H54 (cell line): Measurements from ENCODE around the gene SMIM24.
"Not testable (repeated sequence)": the region's sequence is repeated elsewhere in the genome, so short reads cannot be mapped to it uniquely, and the experiment has no call there.

ENCODE experiments used
- DNase-seq: peaks from one replicate; pipeline ENCODE4 v3.0.0; 2011; ENCODE audit warnings: low spot score, mixed read lengths; ENCODE audit not compliant: insufficient read length
- FAIRE-seq: peaks from 3 replicates; lab custom pipeline; 2011; peaks lifted over from hg19 to GRCh38; lab: Jason Lieb, UNC
- POLR2A ChIP-seq: IDR thresholded peaks from 2 replicates; pipeline ENCODE4 v1.6.1; 2011; ENCODE audit warnings: low read depth, mild to moderate bottlenecking, low read length

SMIM24 gene

DNA sequence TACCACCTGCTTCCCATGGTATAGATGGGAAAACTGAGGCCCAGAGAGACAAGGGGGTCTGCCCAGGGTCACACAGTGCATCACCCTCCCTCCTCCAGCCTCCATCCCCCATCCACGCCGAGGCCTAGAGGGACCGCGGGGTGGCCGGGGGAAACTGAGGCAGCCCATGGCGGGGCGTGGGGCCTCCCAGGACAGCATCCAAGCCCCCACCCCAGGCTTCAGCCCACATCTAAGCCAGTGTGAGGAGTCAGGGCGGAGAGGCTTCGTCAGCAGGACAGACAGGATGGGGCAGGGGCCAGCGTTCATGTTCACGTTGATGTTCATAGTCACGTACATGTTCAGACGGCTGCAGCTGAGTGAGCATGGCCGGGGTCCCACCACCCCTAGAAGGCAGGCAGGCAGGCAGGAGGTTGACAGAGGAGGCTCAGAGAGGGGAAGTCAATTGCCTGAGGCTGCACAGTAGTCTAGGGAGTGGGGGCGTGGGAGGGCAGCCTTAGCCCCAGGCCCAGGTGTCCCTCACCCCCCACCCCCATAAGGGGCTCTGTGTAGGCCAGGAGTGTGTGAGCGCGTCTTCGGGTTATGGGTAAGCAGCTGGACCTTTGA is 23.3 kb downstream of the SMIM24 start:
- FAIRE-seq: no peak
- TF ChIP-seq POLR2A: no peak
- DNase-seq: no peak

DNA sequence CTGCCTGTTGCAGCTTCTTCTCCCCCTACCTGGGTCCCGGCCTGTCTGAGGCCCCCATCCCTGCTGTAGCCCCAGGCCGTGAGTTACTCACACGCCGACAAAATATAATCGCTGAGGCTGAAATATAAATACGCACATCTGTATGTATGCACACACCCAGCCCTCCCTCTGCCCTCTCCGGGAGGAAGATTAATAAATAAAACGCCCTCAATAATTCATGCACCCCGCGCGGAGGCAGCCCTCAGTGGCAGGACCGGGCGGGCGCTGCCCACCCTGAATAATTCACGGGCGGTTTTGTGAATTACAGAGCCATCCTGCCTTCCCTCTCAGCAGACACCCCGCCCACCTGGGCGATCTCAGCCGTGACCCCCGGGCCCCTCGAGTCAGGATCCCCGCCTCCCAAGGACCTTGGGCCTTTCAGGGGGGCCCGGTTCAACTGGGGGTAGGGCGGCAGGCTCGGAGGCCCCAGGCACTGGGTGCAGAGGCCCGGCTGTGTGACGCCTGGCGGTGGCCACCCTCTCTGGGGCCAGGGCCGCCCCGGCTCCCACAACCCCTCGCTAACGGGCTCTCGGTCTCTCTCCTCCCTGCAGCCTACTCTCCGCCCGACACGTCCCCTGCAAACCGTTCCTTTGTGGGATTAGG is 24.2 kb downstream of the SMIM24 start:
- TF ChIP-seq POLR2A: no peak
- FAIRE-seq (no peak), DNase-seq (no peak)

DNA sequence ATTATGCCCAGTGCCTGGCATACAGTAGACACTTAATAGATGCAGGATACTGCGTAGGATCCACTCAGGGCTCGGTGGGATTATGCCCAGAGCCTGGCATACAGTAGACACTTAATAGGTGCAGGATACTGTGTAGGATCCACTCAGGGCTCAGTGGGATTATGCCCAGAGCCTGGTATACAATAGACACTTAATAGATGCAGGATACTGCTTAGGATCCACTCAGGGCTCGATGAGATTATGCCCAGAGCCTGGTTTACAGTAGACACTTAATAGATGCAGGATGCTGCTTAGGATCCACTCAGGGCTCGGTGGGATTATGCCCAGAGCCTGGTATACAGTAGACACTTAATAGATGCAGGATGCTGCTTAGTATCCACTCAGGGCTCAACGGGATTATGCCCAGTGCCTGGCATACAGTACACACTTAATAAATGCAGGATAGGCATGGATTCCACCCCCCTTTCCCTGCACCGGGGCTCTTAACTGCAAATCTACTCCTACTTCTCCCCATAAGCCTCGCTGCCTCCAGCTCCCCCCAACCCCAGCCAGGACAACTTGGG is 24.9 kb downstream of the SMIM24 start:
- DNase-seq (no peak), FAIRE-seq (no peak)
- no peak for TF ChIP-seq POLR2A

DNA sequence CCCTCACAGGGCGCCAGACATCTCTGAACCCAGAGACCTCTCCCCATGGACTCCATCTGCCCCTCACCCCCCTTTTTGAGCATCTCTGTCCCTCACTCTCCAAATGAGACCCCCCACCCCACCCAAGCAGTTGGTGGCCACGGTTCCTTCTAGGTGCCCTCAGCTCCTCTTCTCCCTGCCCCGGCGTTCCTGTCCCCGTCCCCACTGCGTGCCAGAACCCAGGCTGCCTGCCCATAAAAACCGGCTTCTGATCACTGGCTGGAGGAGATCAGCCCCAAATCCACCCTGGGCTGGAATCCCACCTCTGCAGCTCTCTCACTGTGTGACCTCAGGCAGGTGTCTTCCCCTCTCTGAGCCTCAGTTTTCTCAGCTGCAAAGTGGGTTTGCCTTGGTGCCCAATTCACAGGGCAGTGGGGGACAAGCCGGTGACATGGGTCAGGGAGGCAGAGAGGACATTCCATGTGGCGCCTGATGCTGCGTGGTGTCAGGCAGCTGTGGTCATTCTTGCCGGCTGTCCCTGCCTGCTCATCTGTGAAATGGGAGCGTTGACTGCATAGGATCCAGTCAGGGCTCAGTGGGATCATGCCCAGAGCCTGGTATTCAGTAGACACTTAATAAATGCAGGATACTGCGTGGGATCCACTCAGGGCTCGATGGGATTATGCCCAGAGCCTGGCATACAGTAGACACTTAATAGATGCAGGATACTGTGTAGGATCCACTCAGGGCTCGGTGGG is 25.5 kb downstream of the SMIM24 start:
- no peak for TF ChIP-seq POLR2A
- FAIRE-seq (no peak), DNase-seq (no peak)

DNA sequence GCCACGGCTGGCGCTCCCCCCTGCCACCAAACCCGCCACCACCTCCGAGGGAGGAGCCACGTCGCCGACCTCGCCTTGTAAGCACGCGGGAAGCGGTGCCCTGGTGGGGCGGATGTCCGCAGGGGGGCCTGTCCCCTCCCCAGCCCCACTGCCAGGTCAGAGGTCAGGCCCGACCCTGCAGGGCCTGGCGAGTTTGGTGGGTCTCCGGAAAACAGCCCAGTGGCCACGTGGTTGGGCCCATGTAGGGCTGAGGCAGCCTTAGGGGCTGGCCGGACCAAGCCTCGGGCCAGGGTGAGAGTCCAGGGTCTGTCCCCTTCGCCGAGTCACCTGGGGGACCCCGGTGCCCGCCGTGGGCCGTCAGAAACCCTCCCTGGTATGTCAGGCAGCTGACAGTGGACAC is 26.5 kb downstream of the SMIM24 start:
- TF ChIP-seq POLR2A: no peak
- no peak for DNase-seq
- FAIRE-seq: no peak

DNA sequence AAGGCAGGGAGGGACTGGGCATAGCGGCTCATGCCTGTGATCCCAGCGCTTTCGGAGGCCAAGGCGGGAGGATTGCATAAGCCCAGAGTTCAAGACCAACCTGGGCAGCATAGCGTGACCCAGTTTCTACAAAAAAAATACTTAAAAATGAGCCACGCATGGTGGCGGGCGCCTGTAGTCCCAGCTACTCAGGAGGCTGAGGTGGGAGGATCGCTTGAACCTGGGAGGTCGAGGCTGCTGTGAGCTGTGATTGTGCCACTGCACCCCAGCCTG is 27.4 kb downstream of the SMIM24 start:
- DNase-seq, FAIRE-seq: not testable (repeated sequence)

DNA sequence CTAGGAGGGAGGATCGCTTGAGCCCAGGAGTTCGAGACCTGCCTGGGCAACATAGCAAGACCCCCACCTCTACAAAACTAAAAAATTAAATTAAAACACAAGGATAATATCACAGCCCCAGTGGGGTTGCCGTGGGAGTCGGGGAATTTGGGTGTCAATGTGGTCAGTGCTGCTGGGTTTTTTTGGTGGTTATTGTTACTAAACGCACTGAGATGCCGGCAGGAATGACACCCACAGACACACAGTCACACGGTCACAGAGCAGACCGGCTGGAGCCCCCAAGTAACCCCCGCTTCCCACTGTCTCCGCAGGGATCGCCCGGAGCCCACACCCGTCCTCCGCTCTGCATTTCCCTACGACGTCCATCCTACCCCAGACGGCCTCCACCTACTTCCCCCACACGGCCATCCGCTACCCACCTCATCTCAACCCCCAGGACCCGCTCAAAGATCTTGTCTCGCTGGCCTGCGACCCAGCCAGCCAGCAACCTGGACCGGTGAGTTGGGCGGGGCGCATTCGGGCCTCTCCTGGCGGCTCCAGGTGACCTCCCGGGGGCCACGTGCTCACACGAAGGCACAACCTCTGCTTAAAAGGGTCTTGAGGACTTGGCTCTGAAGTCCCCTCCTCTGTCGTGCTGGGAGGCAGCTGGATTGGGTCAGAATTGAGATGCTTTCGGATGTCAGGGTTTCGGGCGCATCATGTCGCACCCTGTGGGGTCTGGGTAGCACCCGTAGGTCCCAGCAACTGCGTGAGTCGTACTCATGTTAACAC is 28.0 kb downstream of the SMIM24 start:
- FAIRE-seq (no peak), DNase-seq (no peak)
- TF ChIP-seq POLR2A: no peak

DNA sequence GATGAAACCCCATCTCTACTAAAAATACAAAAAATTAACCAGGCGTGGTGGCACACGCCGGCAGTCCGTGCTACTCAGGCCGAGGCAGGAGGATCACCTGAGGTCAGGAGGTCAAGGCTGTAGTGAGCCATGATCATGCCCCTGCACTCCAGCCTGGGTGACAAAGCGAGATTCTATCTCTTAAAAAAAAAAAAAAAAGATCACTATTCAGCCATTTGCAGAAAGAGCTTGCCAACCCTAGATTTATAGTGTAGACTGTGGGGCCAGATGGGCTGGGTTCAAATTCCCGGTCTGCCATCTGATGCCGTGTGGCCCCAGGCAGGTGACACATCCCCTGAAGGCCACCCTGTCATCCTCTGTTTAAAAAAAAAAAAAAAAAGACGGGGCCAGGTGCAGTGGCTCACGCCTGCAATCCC is 28.9 kb downstream of the SMIM24 start:
- no peak for DNase-seq
- TF ChIP-seq POLR2A: no peak
- FAIRE-seq: no peak

DNA sequence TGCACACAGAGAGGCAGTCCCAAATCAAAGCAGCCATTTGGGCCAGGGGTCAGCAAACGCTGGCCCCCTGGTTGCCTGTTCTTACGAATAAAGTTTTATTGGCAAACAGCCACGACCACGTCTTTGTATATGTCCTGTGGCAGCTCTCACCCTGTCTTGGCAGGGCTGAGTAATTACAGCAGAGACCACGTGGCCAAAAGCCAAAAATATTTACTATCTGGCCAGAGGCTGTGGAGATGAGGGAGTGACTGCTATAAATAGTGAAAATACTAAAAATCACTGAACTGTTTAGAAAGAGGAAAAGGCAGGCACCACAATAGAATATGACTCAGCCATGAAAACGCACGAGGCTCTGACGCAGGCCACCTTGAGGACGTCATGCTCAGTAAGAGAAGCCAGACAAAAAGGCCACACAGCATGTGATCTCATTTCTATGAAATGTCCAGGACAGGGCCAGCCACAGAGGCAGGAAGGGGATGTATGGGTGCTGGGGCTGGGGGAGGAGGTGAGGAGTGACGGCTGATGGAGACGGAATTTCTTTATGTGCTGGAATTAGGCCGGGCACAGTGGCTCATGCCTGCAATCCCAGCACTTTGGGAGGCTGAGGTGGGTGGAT is 29.4 kb downstream of the SMIM24 start:
- DNase-seq: peak; percentile 84
- no peak for TF ChIP-seq POLR2A
- peak; percentile 91 for FAIRE-seq

DNA sequence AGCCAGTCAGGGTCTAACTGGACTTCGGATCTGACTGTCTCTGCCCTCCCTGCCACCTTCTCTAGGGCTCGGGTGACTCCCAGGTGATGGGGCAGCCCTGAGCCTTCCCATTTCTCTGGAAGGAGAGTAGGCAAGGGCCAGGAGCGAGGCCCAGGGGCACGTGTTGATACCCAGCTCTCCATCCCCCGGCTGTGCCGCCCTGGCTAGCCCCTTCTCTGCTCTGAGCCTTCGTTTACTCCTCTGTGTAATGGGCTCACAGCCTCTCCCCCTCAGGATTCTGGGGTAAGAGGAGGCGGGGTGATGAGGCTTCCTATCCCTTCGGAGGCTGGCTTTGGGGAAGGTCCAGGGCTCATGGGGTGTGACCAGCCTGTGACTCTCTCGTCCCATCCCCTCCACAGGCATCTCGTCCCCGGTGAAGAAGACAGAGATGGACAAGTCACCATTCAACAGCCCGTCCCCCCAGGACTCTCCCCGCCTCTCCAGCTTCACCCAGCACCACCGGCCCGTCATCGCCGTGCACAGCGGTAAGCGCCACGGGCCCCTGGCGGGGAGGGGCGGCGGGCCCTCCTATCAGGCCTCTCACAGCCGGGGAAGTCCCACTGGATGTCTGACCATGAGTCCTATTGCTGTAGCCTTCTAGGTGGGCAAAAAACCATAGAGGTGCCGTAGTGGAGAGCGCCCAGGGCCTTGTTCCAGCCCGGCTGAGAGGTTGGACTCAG is 31.6 kb downstream of the SMIM24 start:
- no peak for TF ChIP-seq POLR2A
- FAIRE-seq: no peak

DNA sequence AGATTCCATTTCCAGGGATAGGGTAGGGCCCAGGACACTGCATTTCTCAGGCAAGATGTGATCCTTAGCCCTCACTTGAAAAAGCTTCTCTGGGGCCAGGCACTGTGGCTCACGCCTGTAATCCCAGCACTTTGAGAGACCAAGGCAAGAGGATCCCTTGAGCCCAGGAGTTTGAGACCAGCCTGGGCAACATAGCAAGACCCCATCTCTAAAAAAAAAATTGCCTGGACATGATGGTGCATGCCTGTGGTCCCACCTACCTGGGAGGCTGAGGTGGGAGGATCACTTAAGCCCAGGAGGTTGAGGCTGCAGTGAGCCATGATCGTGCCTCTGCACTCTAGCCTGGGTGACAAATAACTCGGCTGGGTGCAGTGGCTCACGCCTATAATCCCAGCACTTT is 33.7 kb downstream of the SMIM24 start:
- FAIRE-seq, DNase-seq: not testable (repeated sequence)

More for the DNA sequence above, 31.6 kb downstream of the SMIM24 start:
- no peak for DNase-seq

DNA sequence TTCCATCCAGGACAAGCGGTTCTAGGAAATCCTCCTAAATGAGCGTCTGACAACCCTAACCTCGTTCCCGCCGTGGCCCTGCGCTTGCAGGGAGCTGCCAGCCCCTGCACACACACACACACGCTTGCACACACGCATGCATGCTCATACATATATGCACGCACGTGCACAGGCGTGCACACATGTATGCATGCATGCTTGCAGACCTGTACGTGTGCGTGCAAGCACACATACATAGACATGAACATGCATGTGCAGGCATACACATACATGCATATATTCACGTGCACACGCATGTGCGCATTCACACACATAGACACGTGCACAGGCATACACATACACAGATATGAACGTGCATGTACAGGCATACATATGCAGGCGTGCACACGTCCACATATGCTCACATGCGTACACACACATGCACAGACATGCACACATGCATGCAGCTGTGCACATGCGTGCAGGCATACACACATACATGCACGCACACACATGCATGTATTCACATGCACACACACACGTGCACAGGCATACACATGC is 35.6 kb downstream of the SMIM24 start:
- no peak for DNase-seq
- no peak for TF ChIP-seq POLR2A
- no peak for FAIRE-seq

DNA sequence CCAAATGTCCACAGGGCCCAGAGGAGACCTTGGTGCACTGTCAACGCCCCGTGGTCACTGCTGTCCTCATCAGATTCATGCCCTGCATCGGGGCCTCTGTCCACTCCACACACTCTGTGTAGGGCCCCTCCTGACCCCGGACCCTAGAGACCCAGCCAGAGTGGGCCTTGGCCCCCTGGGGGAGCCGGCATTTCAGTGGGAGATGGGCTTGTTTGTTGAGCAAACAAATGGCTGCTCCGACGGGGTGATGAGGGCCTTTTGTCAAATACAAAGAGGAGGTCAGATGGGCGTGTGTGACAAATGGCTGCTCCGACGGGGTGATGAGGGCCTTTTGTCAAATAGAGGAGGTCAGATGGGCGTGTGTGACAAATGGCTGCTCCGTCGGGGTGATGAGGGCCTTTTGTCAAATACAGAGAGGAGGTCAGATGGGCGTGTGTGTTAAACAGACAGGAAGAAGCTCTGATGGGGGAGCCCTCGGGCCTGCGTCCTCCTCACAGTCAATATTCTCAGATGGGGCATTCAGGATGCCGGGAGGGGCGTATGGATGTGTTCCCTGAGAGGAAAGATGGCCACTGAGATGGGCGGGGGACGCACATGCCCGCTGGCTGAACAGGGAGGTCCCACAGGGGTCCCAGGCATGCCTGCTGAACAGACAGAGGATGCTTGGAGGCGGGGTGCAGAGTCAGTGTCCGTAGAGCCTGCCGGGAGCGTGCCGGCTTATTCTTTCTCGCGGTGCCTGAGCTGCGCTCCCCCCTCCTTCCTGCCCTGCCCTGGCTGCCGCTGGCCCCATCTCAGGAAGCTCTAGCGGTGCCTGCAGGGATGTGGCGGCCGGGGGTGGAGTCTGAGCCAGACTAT is 36.3 kb downstream of the SMIM24 start:
- no peak for TF ChIP-seq POLR2A
- FAIRE-seq (no peak), DNase-seq (no peak)
